Measurements from ENCODE around the gene PLXNC1.

The PLXNC1 gene

DNA sequence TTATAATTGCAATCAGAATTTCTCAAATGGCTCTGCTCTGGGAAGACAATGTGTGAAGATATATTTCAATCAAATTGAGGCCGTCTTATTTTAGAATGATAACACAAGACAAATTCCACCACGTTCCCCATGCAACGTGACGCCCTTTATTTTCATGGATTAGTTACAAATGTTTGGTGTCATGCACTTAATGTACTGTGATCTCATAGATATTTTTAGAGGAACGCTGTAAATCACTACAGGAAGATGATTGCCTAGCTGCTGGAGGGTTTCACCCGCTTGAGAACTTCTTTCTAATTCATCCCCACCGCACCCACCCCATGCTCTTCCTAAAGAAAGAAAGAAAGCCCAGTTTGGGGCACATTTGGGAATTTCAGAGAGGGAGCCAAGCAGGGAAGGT lies 117.2 kb downstream of the PLXNC1 start:
- no peak for DNase-seq (ENCODE audit: low read depth)

GRCh38 chr12:94265966-94266745 lies 117.8 kb downstream of the PLXNC1 start:
- no peak for DNase-seq (ENCODE audit: low read depth)

DNA sequence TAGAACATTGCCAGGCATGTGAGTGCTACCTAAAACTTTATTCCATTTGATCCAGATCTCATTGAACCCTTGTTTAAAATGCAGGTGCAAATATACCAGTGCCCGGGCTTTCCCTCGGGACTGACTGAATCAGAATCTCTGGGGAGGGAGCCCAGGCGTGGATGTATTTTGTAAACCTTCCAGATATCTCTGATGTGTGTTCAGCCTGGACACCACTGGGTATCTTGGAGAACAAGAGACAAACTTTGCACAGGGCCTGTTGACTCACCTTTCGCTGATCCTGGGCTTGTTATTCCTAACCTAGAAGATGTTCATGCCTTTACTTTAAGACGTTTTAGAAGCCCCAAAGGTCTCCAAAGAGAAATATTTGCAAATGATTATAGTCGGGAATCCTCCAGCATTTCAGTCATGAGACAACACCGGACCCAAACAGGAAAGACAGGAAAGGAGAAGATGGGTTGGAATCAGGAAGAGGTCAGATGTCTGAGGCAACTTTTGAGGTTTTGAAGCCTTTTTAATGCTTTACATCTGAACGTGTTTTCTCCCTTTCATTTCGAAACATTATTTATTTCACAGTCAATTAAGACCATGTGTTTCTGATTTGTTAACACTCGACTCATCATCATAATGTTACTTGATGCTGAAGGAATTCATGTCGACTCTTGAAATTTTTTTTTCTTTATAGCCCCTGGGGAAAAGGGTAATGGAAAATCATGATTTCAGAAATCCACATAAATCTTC lies 118.6 kb downstream of the PLXNC1 start:
- DNase-seq (ENCODE audit: low read depth) = peak; percentile 7

DNA sequence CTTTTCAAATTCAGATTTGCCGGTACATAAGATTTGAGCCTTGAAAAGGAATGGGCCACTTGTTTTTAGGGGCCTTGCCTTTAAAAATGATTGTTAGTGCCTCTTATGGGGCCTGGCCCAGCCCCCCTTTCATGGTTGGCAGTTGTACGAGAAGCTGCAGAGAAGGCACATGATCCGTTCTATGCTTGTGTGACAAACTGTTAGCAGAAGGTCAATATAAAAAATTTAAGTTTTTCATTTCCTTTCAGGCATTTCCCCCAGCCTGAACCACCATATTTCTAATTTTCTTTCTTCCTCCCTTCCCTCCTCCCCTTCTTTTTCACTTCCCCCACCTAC lies 119.1 kb downstream of the PLXNC1 start:
- no peak for DNase-seq (ENCODE audit: low read depth)

DNA sequence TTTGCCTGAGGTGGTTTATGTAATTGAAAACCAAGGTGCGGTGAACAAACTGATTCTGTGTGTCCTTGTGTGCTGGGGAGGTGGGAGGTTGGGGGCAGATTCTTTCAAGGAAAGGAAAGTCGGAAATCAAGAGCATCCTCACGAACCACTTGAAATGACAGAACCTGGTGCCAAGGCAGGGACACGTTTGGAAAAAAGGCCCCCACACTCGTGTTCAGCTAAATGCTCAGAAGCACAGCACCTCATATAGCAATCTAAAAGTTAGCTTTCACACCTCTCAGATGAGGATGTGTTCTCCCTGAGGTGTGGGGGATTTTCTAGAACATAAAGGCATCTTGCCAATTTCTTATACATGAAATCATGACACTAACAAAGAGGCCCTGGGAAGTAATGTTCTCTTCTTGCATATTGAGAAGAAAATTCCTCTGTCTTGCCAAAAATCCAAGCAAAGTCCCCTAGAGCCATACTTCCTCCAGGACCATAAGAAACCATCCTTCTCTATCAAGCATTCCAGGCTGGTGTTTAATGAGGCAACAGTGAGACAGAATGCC lies 119.6 kb downstream of the PLXNC1 start:
- no peak for DNase-seq (ENCODE audit: low read depth)

GRCh38 chr12:94269316-94269999 lies 121.1 kb downstream of the PLXNC1 start:
- DNase-seq (ENCODE audit: low read depth) = no peak

DNA sequence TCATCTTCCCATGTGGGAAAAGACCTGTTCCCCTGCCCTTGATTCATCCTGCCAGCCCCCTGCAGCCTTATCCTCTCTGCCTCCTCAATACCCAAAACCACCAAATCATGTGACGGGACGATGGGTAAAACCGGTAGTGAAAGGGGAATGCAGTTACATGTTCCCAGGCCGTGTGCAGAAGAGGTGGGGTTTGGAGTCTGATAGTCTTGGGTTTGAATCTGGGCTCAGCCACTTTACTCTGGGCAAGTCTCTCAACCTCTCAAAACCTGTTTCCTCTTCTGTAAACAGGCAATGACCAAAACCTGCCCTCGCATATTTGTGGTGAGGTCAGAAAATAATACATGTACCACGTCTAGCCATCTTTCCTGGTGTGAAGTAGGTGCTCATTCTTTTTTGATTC lies 123.0 kb downstream of the PLXNC1 start:
- DNase-seq (ENCODE audit: low read depth) = no peak

- no peak for DNase-seq (ENCODE audit: low read depth)
Observed at GRCh38 chr12:94272280-94272679, 123.9 kb downstream of the PLXNC1 start.

DNA sequence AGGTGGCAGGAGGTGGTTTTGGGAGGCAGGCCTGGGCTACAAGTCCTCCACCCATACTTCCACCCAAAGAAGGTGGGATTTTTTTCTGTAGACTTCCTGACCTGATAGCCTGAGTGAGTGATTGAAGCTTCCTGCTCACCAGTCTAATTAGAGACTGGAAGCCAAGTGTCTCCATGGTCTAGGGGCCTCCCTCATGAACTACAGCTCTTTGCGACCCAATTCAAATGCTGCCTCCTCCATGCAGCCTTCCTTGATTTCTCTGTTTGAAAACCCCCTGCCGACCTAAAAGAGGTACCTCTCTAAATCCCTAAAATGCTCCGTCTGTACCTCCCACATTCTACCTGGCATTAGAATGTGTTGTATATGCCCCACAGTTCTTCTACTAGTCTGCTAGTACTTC lies 124.9 kb downstream of the PLXNC1 start:
- no peak for DNase-seq (ENCODE audit: low read depth)

DNA sequence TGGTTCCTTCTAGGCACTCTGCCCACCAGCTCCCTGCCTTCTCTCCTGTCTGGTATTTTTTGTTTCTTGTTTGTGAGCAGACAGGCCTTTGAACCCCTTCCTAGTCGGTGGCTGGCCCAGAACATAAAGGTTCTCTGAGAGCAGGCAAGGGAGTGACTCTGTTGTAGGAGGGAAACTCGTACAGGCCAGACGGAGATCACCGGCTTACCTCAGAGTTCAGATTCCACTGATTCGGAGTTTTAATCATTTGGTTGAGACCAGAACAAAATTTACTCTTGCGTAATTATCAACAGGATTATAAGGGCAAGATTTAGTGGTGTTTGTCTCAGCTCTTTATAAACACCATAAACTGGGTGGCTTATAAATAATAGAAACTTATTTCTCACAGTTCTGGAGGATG lies 128.3 kb downstream of the PLXNC1 start:
- DNase-seq (ENCODE audit: low read depth) = no peak

DNA sequence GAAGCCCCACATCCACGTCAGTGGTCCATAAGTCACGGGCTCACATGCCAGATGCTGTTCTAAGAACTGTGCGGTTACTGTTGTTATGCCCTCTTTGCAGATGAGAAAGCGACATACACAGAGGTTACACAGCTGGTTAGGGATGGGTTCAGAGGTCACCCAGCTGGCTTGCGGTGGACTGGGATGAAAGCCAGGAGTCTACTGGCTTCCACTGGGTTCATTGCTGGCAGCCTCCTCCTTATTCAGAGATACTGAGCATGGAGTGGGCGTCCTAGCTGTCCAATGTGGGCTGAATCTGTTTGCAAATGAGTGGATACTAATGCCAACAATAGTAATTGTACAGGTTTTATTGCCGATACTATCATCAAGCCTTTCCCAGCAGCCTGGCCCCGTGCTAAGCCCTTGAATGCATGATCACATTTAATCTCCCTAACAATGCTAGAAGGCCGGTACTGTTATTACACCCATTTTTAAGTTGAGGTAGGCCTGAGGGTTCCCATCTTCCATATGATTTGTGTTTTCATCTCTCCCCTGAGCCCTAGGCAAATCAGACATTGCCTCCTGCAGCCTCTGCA lies 129.1 kb downstream of the PLXNC1 start:
- DNase-seq (ENCODE audit: low read depth) = no peak

GRCh38 chr12:94280063-94280462 lies 131.7 kb downstream of the PLXNC1 start:
- no peak for DNase-seq (ENCODE audit: low read depth)

DNA sequence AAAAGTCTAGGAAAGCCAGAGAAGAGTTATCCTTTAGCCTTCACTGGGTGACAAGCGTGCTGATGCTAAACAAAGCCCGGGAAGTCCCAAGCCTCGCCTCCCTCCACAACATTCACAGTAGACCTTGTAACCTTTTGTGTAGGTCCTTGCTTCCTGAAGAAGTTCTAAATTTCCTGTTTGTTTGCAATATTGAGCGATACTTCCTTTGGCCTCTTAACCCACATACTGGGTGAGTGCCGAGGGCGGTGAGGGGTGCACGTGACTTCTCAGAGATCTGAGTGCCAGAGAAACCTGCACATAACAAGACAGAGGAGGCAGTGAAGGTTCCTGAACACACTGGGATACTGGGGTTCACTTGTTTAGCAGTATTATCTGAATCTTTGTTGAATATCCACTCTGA lies 134.3 kb downstream of the PLXNC1 start:
- no peak for DNase-seq (ENCODE audit: low read depth)

- peak; percentile 11 for DNase-seq (ENCODE audit: low read depth)
Observed at GRCh38 chr12:94284046-94284445, 135.7 kb downstream of the PLXNC1 start.

DNA sequence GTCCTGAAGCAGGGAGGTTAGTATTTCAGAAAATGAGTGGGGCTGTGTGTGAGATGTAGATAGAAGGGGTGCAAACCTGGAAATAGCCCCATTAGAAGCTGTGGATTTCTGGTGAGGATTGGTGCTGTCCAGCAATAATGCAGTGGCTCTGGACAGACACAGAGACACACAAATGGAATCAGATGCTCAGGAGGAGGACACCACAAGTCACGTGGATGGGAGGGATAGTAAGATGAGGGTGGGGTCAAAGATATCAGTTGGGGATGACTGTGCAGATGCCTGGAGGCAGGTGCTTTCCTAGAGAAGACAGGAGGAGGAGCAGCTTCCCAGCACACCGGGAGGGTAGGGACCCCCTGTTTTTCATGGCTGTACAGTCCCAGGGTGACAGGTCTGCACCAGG lies 136.5 kb downstream of the PLXNC1 start:
- DNase-seq (ENCODE audit: low read depth) = no peak

DNA sequence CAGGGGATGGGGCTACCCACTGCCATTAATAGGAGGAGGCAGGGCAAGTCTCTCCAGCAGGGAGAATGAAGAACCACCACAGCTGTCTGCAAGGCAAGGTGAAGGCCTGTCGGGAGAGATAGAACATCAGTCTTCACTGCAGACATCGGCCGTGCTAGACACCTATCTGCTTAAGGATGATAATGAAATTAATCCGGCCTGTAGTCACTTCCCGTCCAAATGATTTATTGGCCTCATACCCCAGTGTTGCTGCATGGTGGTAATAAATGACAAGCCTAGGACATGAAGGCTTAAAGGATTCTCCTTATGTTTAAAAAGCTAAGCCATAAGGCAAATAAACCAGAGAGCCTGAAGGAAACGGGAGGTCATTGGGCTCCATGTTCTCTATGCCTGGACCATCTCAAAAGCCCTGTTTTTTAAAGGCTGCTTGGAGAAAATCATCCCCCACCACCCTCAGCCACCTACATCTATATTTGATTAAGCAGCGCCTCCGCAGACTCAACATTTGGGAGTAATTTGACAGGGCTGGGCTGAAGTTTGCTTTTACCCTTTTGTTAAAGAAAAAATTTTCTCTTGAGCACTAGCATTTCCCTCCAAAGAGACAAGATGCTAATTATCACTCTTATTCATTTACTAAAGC lies 137.7 kb downstream of the PLXNC1 start:
- DNase-seq (ENCODE audit: low read depth) = no peak

DNA sequence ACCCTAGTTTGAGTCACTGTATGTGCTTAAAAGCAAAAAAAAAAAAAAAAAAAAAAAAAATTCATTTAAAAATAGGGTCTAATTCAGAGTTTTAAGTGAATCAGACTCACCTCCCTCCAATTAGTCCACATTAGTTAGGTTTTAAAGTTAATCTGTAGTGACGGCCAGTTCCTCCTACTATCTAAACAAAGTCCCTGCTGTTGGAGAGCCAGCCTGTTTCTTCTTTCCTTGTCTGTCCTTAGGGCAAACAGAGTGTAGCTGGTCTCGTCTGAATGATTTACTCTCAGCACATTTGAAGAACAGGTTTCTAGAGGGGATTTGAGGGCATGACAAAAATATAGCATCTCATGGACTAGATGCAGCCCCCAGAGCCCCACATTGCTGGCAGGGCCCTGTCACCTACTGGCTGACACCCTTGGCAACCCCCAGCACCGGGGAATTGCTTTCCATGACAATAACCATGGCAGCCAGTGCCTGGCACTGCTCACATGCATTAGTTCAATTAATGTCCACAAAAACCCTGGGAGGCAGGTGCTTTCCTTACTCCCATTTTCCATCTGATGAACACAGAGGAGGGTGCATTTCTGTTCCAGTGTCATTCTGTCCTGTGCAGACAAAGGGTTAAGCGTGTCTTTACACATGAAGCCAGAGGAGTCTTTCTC lies 138.3 kb downstream of the PLXNC1 start:
- no peak for DNase-seq (ENCODE audit: low read depth)

- DNase-seq (ENCODE audit: low read depth) = no peak
Observed at GRCh38 chr12:94287245-94287628, 138.9 kb downstream of the PLXNC1 start.

GRCh38 chr12:94289461-94290312 lies 141.3 kb downstream of the PLXNC1 start:
- DNase-seq (ENCODE audit: low read depth) = peak; percentile 66

DNA sequence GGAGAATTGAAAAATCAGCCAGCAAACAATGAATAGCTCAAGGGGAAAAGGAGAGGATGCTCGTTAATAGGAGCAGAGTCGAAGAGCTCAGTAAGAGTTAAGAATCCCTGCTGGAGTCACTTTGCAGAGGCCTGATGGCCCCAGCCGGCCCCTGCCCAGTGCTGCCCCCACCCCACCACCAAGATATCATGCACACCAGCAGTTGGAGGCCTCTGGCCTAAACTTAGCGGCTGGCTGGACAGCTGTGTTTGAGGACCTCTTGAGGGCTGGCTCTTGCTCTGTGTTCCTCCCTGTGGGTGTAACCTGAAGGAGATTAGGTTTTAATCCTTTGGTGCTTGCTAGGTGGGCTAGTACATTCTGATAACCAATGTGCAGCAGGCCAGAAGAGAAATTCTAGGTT lies 142.0 kb downstream of the PLXNC1 start:
- no peak for DNase-seq (ENCODE audit: low read depth)
